ENCODE results near the gene CASP6.
A peak's percentile ranks its signal among the peaks of the same experiment; 100 is the strongest.

CASP6 gene

GRCh38 chr4:109702950-109703663 lies at the start of gene CASP6:
CASP6 (minus strand) TSS chr4:109703445; CDS start chr4:109703395, 50 bp downstream.
- DNase-seq, result peak; percentile 70 to 76

- no peak for DNase-seq
These were observed 49.3 kb upstream of the CASP6 start for GRCh38 chr4:109752525-109752924.

GRCh38 chr4:109751852-109752251 lies 48.6 kb upstream of the CASP6 start:
- no peak for DNase-seq

DNA sequence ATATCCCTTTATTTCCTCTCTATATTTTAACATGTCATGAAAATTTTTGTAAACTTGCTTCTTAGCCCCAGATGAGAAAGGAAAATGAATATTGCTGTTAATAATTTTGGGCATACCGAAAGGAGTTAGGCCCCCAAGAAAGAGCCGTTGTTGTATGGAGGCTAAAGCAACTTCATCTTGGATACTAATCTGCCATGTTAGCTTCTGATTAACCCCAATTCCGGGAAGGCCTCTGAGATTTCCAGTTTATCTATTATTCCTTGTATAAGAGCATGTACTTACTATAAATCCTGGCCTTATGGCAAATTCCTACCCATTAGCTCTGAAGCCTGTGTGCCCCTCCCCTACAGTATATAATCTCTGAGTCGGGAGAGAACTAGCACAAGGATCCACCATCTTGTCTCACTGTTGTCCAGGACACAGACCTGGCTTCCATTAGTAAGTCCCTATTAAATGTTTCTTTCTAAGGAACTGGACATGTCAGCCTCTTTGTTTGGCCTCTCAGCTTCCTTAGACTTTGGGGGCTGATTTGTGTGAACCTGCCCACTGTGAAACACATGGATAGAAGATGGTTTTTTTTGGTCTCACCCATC lies 47.5 kb upstream of the CASP6 start:
- DNase-seq, result no peak

DNA sequence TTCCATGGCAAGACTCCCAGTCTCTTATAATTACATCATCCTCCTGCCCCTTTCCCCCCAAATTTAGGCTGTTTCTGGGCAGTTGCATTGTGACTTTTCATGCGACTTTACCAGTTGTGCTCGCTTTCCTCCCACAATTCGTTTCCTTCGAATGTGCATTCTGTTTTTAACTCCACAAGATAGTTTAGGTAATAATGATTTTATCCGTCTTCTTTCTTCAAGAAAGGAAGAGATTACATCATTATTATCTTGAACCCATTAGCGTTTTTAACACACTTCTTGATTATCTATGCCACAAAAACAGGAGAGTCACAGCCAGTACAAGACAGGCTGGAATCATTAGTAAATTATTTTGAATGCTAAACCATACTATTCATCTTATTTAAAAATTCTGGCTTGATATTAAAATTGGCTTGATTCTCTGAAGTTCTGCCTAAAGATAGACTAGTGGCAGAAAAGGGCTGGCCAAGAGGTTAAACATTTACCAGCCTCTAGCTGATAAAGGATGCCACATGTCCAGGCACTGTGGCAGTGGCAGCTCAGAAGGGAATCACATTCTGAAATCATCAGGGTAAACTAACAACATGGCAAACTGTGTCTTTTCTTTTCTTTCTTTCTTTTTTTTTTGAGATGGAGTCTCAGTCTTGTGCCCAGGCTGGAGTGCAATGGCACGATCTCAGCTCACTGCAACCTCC lies 46.3 kb upstream of the CASP6 start:
- no peak for DNase-seq

DNA sequence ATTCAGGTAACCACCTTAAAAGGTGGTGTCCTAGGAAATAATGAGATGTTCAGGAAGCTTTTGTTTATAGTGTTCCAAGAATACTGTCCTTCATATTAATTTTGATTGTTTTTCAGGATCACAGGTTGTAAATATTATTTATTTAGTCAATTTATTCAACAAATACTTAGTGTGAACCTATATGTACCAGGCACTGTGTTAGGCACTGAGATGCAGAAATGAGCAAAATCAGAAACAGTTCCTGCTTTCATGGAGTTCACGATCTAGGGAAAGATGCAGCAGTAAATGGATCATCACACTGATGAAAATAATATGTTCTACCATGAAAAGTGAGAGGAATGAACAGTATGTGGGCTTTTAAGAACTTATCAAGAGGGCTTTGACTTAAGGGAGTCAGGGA lies 44.9 kb upstream of the CASP6 start:
- DNase-seq, result no peak

GRCh38 chr4:109746728-109747127 lies 43.5 kb upstream of the CASP6 start:
- DNase-seq, result no peak

DNA sequence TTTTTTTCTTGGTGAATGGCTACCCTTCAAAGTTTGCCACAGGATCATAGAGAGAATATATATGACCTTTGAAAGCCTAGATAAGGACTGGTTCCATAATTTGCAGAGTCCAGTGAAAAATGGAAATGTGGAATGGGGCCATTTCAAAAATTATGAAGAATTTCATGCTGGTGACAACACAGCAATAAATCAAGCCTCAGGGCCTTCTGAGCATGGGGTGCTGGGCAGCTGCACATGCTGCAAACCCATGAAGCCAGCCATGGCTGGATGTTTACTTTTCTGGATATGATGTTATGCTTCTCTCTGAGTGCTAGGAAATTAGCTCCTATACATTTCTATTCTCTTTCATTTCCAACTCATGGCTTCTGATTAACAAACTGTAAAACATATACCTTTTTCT lies 42.6 kb upstream of the CASP6 start:
- no peak for DNase-seq

DNA sequence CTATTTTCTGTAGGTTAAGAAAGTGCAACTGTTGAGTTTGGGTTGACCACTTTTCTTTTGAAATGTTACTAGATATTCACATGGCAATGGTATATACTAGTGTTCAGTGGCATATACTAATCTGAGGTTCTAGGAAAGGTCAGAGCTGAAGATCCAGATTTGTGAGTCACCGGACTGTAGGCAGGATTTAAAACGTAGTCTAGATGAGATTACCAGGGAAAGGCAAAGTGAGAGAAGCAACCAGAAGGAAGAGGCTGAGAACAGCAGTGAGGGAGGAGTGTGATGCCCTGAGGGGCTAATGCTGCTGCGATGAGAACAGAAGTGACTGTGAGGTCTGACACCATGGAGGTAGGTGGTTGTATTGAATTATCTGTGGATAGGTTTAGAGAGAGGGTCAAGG lies 36.3 kb upstream of the CASP6 start:
- no peak for DNase-seq

- DNase-seq, result no peak
These were observed 35.0 kb upstream of the CASP6 start for GRCh38 chr4:109738104-109738872.

DNA sequence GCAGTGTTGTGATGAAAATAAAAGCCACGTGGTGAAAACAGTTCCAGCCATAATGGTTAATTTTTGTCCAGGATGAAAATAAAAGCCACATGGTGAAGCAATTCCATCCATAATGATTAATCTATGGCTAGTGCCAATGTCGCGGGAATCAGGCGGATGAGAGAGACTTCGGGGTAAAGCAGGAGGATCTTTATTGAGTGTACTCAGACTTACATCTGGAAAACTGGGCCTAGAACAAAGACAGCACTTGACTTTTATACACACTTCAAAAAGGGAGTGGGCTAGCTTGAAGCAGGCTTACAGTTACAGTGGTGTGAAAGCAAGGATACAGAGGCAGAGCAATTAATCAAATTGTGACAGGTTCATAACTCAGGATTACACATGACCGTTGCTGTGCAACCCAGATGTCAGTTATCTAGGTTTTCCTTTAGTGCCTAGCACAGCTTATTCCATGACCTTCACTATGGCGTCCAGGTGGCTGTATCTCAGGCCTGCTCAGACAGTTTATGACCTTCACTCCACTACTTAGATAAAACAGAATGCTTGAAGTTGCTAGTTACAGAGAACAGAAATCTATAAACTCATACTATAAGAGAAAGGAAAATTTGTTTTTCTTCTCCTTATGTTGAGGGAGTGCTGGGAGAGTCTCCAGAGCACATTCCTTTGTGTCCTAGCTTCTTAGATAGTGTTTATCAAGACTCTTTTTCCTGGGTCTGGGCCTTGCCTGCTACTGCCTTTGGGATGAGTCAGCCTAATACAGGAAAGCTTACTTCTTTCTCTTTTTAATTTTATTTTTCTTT lies 32.5 kb upstream of the CASP6 start:
- no peak for DNase-seq

- no peak for DNase-seq
These were observed 30.5 kb upstream of the CASP6 start for GRCh38 chr4:109733728-109734127.

DNA sequence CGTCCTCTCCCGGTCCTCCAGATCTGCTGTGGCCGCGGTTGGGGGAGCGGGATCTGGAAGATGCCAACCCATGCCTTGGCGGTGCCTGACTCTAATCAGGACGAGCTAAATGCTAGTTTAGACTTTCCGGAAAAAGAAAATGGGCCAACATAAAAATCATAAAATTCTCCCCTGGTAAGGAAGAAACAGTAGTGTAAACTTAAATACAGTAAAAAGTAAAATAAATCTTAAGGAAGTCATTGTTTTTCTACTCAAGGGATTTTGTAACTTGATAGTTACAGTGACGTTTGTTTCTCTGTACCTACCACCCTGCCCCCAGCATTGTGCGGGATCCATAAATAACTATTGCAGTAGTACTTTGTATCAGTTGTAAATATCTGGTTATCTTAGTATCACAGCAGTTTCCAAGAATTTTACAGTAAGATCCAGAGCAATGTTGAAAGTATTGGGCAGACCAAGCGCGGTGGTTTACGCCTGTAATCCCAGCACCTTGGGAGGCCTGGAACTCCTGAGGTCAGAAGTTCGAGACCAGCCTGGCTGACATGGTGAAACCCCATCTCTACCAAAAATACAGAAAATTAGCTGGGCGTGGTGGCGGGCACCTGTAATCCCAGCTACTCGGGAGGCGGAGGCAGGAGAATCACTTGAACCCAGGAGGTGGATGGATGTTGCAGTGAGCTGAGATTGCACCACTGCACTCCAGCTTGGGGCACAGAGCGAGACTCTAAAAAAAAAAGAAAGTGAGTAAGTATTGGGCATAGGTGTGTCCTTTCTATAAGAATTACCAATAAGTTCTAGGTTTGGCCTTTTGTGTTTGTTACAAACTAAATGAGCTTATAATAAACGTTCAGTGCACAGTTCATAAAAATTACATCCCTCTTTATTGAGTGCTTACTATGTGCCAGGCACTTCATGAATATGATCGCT lies 27.6 kb upstream of the CASP6 start:
- DNase-seq, result no peak

DNA sequence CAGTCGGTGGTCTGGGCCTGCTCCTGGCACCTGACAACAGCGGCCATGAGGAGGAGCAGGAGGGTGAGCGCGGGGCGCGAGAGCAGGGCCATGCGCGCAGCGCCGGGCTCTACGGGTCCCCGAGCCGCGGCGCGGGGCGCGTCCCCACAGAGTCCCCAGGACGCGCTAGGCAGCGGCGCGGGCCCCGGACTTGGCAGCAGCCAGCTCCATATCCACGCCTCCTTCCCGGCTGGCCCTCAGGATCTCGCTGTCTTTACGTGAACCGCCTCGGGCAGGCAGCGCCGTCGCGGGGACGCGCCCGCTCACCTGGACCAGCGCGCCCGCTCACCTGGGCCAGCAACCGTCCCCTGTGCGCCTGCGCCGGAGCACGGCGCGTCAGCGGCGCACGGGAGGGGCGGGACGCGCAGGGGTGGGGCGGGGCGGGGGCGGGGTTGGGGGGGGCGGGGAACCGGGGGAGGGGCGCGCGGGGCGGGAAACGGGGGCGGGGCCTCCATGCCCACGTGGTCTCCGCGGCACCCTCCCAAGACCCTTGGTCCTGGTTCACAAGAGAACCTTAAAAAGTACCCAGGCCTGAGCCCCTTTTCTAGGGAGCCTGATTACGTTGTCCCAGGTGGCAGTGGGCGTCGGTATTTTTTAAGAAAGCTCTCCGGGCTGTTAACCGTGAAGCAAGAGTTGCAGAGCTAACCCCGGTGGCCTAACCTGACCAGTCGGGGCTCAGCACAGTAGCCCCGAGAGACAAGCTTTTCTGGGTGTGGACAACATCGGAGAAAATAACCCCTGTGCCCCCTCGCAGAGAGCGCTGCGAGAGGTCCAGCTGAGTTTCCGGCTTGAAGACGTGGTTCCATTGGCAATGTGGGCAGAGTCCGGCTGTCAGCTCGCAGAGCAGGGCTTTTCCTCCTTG lies 26.7 kb upstream of the CASP6 start, which contains the start of gene PLA2G12A:
TSS of gene PLA2G12A (minus strand) at position 353 of the 901 bp plus-strand sequence. CDS start at position 92, 261 bp downstream.
- peak; percentile 67 to 70 for DNase-seq

- no peak for DNase-seq
These were observed 26.0 kb upstream of the CASP6 start for GRCh38 chr4:109729117-109729717.

GRCh38 chr4:109728385-109728784 lies 25.1 kb upstream of the CASP6 start:
- no peak for DNase-seq

GRCh38 chr4:109723110-109723509 lies 19.9 kb upstream of the CASP6 start:
- DNase-seq, result no peak

- no peak for DNase-seq
These were observed 19.1 kb upstream of the CASP6 start for GRCh38 chr4:109722357-109722756.

DNA sequence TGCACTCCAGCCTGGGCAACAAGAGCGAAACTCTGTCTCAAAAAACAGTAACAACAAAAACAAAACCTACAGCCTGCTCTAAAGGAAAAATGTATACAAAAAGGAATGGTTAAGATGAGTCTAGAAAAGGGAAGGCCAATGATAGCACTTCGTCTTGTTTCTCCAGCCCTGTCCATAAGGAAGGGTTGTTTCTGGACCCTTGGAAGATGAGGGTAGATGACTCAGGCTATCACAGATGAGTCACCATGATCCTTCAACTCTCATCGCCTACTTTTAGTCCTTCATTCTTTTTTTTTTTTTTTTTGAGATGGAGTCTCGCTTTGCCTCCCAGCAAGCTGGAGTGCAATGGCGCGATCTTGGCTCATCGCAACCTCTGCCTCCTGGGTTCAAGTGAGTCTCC lies 17.8 kb upstream of the CASP6 start:
- DNase-seq, result no peak

- DNase-seq, result no peak
These were observed 16.4 kb upstream of the CASP6 start for GRCh38 chr4:109719604-109720003.

Measured in activated CD4-positive, alpha-beta T cell treated with anti-CD3 and anti-CD28 coated beads, Interleukin-2, amount 50 U/mL, for 48 hours (primary cell).